ENCODE measurements around the gene FGF11.

DNA sequence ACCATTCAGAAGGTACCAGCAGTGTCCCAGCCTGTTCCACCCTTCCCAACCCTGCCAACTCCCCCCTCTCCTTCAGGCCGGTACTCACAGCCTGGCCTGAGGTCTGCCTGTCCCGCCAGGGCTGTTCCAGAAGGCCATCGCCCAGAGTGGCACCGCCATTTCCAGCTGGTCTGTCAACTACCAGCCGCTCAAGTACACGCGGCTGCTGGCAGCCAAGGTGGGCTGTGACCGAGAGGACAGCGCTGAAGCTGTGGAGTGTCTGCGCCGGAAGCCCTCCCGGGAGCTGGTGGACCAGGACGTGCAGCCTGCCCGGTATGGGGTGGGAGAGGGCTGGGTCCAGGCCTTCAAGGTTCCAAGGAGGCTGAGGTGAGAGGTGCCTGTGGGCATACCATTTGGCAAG is 24.5 kb upstream of the FGF11 start:
- TF ChIP-seq, protein P1, sequence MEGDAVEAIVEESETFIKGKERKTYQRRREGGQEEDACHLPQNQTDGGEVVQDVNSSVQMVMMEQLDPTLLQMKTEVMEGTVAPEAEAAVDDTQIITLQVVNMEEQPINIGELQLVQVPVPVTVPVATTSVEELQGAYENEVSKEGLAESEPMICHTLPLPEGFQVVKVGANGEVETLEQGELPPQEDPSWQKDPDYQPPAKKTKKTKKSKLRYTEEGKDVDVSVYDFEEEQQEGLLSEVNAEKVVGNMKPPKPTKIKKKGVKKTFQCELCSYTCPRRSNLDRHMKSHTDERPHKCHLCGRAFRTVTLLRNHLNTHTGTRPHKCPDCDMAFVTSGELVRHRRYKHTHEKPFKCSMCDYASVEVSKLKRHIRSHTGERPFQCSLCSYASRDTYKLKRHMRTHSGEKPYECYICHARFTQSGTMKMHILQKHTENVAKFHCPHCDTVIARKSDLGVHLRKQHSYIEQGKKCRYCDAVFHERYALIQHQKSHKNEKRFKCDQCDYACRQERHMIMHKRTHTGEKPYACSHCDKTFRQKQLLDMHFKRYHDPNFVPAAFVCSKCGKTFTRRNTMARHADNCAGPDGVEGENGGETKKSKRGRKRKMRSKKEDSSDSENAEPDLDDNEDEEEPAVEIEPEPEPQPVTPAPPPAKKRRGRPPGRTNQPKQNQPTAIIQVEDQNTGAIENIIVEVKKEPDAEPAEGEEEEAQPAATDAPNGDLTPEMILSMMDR (IDR thresholded peaks at IDR 0.05), result no peak
- no peak for TF ChIP-seq POLR2A (IDR thresholded peaks at IDR 0.05)

All from heart left ventricle (tissue), 13 donors.